Testis (tissue), 3 donors: ENCODE data around the gene BIN1. TPM values are rescaled to one million over a fixed set of nuclear protein-coding genes. Genes with fewer than 3 reads are reported as not detected.

ENCODE experiments used
- DNase-seq: peaks from one replicate; pipeline ENCODE4 v3.0.0-alpha.2; 2019
- H3K27ac ChIP-seq, 2 donors: fragments of 200-600 bp; sonication (generic); one replicate each; pipeline ENCODE4 v1.5.1; 2019
- H3K27me3 ChIP-seq: fragments of 200-600 bp; sonication (generic); one replicate; pipeline ENCODE4 v1.5.1; 2019
- H3K36me3 ChIP-seq: fragments of 200-600 bp; sonication (generic); one replicate; pipeline ENCODE4 v1.5.1; 2017; ENCODE audit warnings: low read depth; ENCODE audit errors: missing control alignments
- H3K4me1 ChIP-seq: fragments of 200-600 bp; sonication (generic); one replicate; pipeline ENCODE4 v1.5.1; 2019
- H3K4me3 ChIP-seq, 2 donors: fragments of 200-600 bp; sonication (generic); one replicate each; pipeline ENCODE4 v1.5.1; 2017 to 2019
- H3K9me3 ChIP-seq: fragments of 200-600 bp; sonication (generic); one replicate; pipeline ENCODE4 v1.5.1; 2017
- CTCF ChIP-seq, 3 experiments: fragments of 450-650 bp in 2 of 3; fragments of 200-600 bp in 1 of 3; sonication (generic) in 1 of 3; IDR thresholded peaks; one replicate each; pipeline ENCODE4 v1.5.1; 2016 to 2019; ENCODE audit warnings: antibody characterized with exemption in 3 of 3, mild to moderate bottlenecking in 2 of 3, moderate library complexity in 1 of 3
- POLR2A ChIP-seq: fragments of 450-650 bp; IDR thresholded peaks from one replicate; pipeline ENCODE4 v1.6.1; 2017; ENCODE audit warnings: antibody characterized with exemption, mild to moderate bottlenecking, moderate library complexity
- WGBS, 2 donors: methylation state at CpG; one replicate each; pipeline ENCODE4 v1.1.5; 2018; 5-methylcytosine and 5-hydroxymethylcytosine counted together
- intact Hi-C: fragments of 100-400 bp; cut with DNase I; formaldehyde crosslinking; loops from one replicate; pipeline ENCODE4 v1.15.1; 2023; ENCODE audit warnings: low total_unique reads
- polyA plus RNA-seq: library from polyadenylated mRNA; stranded (reverse); fragments of 350-450 nt; fragmentation: Illumina TruSeq; extraction: RNeasy Lipid Tissue Mini Kit (QIAGEN cat#74804); gene quantifications from one replicate; pipeline ENCODE4 v1.2.3, GENCODE V29; 2014; ENCODE audit warnings: low read depth, low replicate concordance; ENCODE audit not compliant: insufficient read depth
- total RNA-seq, 2 donors: library from RNA; depleted of rRNA; stranded (reverse); fragments of >200 nt; gene quantifications; one replicate each; pipeline ENCODE4 v1.2.3, GENCODE V29; 2016

Gene BIN1
- total and polyA plus RNA-seq, 3 donors from 2014 or later = 25.0 to 38.8 (median 28.7) TPM

DNA sequence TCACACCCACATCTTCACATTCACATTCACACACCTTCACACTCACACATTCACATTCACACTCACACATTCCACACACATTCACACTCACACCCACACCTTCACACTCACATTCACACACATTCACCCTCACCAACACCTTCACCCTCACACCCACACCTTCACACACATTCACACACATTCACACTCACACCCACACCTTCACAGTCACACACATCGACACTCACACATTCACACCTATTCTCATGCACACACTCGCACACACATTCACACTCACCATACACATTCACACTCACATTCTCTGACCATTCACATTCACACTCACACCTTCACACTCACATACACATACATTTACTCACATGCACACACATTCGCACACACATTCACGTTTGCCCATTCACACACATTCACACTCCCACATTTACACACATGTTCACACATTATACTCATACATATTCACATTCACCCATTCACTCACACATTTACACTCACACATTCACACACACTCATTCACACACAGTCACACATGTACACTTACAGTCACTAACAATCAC is 62.7 kb downstream of the BIN1 start:
- Histone ChIP-seq H3K4me3 (no peak overlapping the region), H3K27me3 (no peaks in the 10 kb centered on the region), H3K9me3 (no peaks in the 10 kb centered on the region), H3K4me1 (peaks cover 3% of the 10 kb centered on the region), H3K36me3 (no peaks in the 10 kb centered on the region), H3K27ac (no peak overlapping the region)
- TF ChIP-seq POLR2A (no peak), CTCF (IDR thresholded peaks at IDR 0.05) (no peak)
- WGBS, 2 donors = 70 to 86% methylated on average over 4 of the region's 4 CpGs
- DNase-seq = no peak
- intact Hi-C loops = no loop called here

DNA sequence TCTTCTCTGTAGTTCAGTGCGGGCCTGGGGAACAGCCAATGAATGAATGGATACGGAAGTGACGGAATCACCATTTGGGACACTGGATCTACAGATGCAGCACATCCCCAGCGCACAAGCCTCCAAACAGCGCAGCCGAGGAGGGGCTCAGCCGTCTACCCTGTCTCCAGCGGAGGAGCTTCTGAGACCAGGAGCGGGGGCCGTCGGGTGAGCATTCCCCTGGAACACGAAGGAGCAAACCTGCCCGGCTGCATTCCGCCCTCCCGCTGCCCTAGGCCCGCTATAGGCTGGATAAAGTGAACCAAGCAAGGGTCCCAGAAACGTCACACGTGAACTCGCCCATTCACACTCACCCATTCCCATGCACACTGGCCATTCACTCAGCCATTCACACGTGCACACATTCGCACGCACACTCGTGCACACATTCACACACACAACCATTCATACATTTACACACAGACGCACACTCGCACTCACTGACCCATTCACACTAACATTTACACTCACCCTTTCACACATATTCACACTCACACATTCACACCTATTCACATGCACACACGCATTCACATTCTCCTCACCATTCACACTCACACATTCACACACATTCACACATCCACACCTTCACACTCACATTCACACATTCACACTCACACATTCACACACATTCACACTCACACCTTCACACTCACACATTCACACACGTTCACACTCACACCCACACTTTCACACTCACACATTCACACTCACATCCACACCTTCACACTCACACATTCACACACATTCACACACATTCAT is 63.4 kb downstream of the BIN1 start:
- TF ChIP-seq CTCF (IDR thresholded peaks at IDR 0.05) = no peak
- TF ChIP-seq POLR2A = no peak
- 63 to 65% methylated on average over 27 of the region's 27 CpGs for WGBS, 2 donors
- DNase-seq = no peak

DNA sequence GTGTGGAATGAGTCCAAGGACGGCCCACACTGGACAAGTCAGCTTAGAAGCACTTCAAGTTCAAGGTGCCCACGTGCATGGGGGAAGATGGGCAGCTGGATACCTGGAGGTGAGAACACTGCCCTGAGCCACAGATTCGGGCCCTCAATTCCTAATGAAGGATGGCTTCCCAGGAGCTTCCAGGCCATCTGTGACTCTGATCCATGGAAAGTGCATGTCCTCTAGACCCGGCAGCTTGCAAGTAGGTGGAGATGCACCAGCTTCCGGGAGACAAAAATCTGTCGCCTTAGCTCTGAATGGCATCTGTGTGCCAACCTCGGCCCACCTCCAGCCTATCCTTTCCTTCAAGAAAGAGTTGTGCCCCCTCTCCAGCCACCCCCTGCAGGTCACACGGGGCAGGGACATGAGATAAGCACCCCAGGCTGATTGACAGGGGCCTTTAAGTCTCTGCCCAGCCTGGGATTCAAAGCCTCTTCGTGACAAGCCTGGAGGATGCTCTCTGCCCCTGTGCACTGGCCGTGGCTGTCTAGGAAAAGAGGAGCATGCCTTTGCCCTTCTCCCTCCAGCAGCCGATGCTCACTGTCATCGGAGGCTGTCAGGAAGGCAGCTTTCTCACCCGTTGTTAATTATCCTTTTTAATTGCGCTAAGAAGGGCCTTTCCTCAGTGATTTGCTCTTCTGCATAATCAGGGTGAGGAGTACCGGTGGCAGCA is 65.5 kb downstream of the BIN1 start:
- no peak overlapping the region for H3K27ac ChIP-seq
- DNase-seq = no peak
- H3K9me3 ChIP-seq = no peaks in the 10 kb centered on the region
- intact Hi-C loops = no loop called here
- 82 to 88% methylated on average over 15 of the region's 15 CpGs for WGBS, 2 donors
- H3K27me3 ChIP-seq = no peaks in the 10 kb centered on the region
- no peak overlapping the region for H3K4me3 ChIP-seq
- no peaks in the 10 kb centered on the region for H3K36me3 ChIP-seq
- peaks cover 3% of the 10 kb centered on the region for H3K4me1 ChIP-seq
- TF ChIP-seq POLR2A = no peak
- TF ChIP-seq CTCF (IDR thresholded peaks at IDR 0.05) = no peak

More for the DNA sequence above, 63.4 kb downstream of the BIN1 start:
- no peak overlapping the region for H3K27ac ChIP-seq
- no peak overlapping the region for H3K4me3 ChIP-seq
- intact Hi-C loops = no loop called here
- no peaks in the 10 kb centered on the region for H3K27me3 ChIP-seq
- H3K36me3 ChIP-seq = no peaks in the 10 kb centered on the region
- H3K9me3 ChIP-seq = no peaks in the 10 kb centered on the region
- H3K4me1 ChIP-seq = peaks cover 3% of the 10 kb centered on the region

DNA sequence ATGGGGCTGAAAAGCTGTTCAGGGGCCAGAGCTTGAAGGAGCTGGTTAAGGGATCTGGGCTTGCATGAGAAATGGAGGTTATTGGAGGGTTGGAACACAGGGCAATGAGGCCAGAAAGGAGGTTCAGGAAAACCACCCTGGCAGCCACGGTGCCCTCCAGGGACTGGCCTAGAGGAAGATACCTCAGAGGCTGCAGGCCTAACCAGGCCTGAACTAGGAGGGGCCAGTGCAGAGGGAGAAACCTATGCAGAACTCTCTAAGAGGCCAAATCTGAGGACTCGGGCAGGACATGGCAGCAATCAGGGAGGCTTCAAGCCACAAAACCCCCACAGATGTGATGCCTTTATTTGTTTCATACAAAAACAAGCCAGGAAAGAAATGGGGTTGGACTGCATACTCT is 66.8 kb downstream of the BIN1 start:
- TF ChIP-seq POLR2A = no peak
- no peak for TF ChIP-seq CTCF (IDR thresholded peaks at IDR 0.05)
- Histone ChIP-seq H3K27ac (no peak overlapping the region), H3K9me3 (no peaks in the 10 kb centered on the region), H3K27me3 (no peaks in the 10 kb centered on the region), H3K4me3 (no peak overlapping the region), H3K36me3 (no peaks in the 10 kb centered on the region), H3K4me1 (no peaks in the 10 kb centered on the region)
- no peak for DNase-seq
- intact Hi-C loops = no loop called here
- WGBS, 2 donors = 100% methylated on average over 2 of the region's 2 CpGs
